Measurements from ENCODE around the gene PRR19.

Gene PRR19

GRCh38 chr19:42343344-42344110, 41.6 kb downstream of the PRR19 start:
- no peak overlapping the region for H3K27ac ChIP-seq
- no peak for TF ChIP-seq CTCF (conservative IDR thresholded peaks at IDR 0.05)
- no peak for TF ChIP-seq ZFX (IDR thresholded peaks at IDR 0.05)

- H3K27ac ChIP-seq = no peak overlapping the region
- TF ChIP-seq CTCF (conservative IDR thresholded peaks at IDR 0.05) = no peak
- no peak for TF ChIP-seq ZFX (IDR thresholded peaks at IDR 0.05)
These were observed 42.5 kb downstream of the PRR19 start for GRCh38 chr19:42344336-42344893.

- no peak for TF ChIP-seq ZFX (IDR thresholded peaks at IDR 0.05)
- TF ChIP-seq CTCF (conservative IDR thresholded peaks at IDR 0.05) = no peak
- no peak overlapping the region for H3K27ac ChIP-seq
These were observed 43.4 kb downstream of the PRR19 start for GRCh38 chr19:42345191-42345812.

- TF ChIP-seq ZFX (IDR thresholded peaks at IDR 0.05) = no peak
- TF ChIP-seq CTCF (conservative IDR thresholded peaks at IDR 0.05) = no peak
- no peak overlapping the region for H3K27ac ChIP-seq
These were observed 46.3 kb downstream of the PRR19 start for GRCh38 chr19:42348211-42348610.

GRCh38 chr19:42349378-42350107, 47.6 kb downstream of the PRR19 start:
- no peak overlapping the region for H3K27ac ChIP-seq
- TF ChIP-seq ZFX (IDR thresholded peaks at IDR 0.05) (no peak), CTCF (conservative IDR thresholded peaks at IDR 0.05) (no peak)

- H3K27ac ChIP-seq = no peak overlapping the region
- TF ChIP-seq CTCF (conservative IDR thresholded peaks at IDR 0.05) (no peak), ZFX (IDR thresholded peaks at IDR 0.05) (no peak)
These were observed 48.5 kb downstream of the PRR19 start for GRCh38 chr19:42350417-42350816.

Data from C4-2B (cell line).